Measurements from ENCODE around the gene THSD8.

GRCh38 chr19:12782174-12782423, 19.8 kb upstream of the THSD8 start:
- TF ChIP-seq CTCF (IDR thresholded peaks at IDR 0.05), result no peak
- TF ChIP-seq, protein P1, sequence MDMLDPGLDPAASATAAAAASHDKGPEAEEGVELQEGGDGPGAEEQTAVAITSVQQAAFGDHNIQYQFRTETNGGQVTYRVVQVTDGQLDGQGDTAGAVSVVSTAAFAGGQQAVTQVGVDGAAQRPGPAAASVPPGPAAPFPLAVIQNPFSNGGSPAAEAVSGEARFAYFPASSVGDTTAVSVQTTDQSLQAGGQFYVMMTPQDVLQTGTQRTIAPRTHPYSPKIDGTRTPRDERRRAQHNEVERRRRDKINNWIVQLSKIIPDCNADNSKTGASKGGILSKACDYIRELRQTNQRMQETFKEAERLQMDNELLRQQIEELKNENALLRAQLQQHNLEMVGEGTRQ (IDR thresholded peaks at IDR 0.05), result no peak
- TF ChIP-seq GATA3 (IDR thresholded peaks at IDR 0.05; ENCODE audit: borderline replicate concordance), result no peak
- no peak for TF ChIP-seq POLR2AphosphoS2 (conservative IDR thresholded peaks at IDR 0.05; ENCODE audit: low read length)
- TF ChIP-seq REST (IDR thresholded peaks at IDR 0.05), result no peak
- TF ChIP-seq PBX3 (IDR thresholded peaks at IDR 0.05), result no peak
- no peak for TF ChIP-seq JUN (IDR thresholded peaks at IDR 0.05)
- TF ChIP-seq CHD4 (IDR thresholded peaks at IDR 0.05; ENCODE audit: borderline replicate concordance), result no peak
- TF ChIP-seq RAD21 (conservative IDR thresholded peaks at IDR 0.05 in 1 of 2, IDR thresholded peaks at IDR 0.05 in 1 of 2), result no peak
- TF ChIP-seq EP300 (IDR thresholded peaks at IDR 0.05), result no peak
- no peak for TF ChIP-seq POLR2A (IDR thresholded peaks at IDR 0.05; ENCODE audit: low read length)
- TF ChIP-seq MAX (IDR thresholded peaks at IDR 0.05), result no peak
- no peak for TF ChIP-seq CEBPB (IDR thresholded peaks at IDR 0.05)
- no peak for TF ChIP-seq PHF8 (IDR thresholded peaks at IDR 0.05; ENCODE audit: borderline replicate concordance, low read depth)

All from A549 (cell line).